Thyroid gland (tissue), 4 donors: Measurements from ENCODE around the gene AMIGO3. TPM values are rescaled to one million over a fixed set of nuclear protein-coding genes. Genes with fewer than 3 reads are reported as not detected.

Source experiments
- DNase-seq, 2 donors: peaks; one replicate each; pipeline ENCODE4 v3.0.0-alpha.2; 2019
- H3K27ac ChIP-seq, 3 donors: fragments of 200-600 bp; sonication (generic); 1 replicate in 2 of 3; 2 replicates in 1 of 3; pipeline ENCODE4 v1.5.1; 2016 to 2019; ENCODE audit warnings: mild to moderate bottlenecking in 1 of 3, moderate library complexity in 1 of 3
- H3K27me3 ChIP-seq: fragments of 200-600 bp; sonication (generic); one replicate; pipeline ENCODE4 v1.5.1; 2019
- H3K36me3 ChIP-seq, 2 donors: fragments of 200-600 bp; sonication (generic); one replicate each; pipeline ENCODE4 v1.5.1; 2016 to 2019
- H3K4me1 ChIP-seq, 2 donors: fragments of 200-600 bp; sonication (generic); one replicate each; pipeline ENCODE4 v1.5.1; 2017 to 2019
- H3K4me3 ChIP-seq, 3 donors: fragments of 200-600 bp; sonication (generic); replicated peaks in 1 of 3; 1 replicate in 2 of 3; 2 replicates in 1 of 3; pipeline ENCODE4 v1.5.1; 2016; ENCODE audit warnings: mild to moderate bottlenecking in 1 of 3
- H3K9me3 ChIP-seq: fragments of 200-600 bp; sonication (generic); one replicate; pipeline ENCODE4 v1.5.1; 2017
- CTCF ChIP-seq, 6 experiments: fragments of 200-600 bp in 3 of 6; fragments of 450-650 bp in 3 of 6; sonication (generic) in 3 of 6; IDR thresholded peaks; one replicate each; pipeline ENCODE4 v1.5.1; 2016 to 2019; ENCODE audit warnings: antibody characterized with exemption in 6 of 6, mild to moderate bottlenecking in 2 of 6, inconsistent platforms in 1 of 6, moderate library complexity in 1 of 6
- POLR2A ChIP-seq, 2 donors: fragments of 450-650 bp; IDR thresholded peaks; one replicate each; pipeline ENCODE4 v1.6.1; 2017; ENCODE audit warnings: antibody characterized with exemption in 2 of 2, mild to moderate bottlenecking in 2 of 2, moderate library complexity in 1 of 2
- WGBS, 2 donors: methylation state at CpG; one replicate each; pipeline ENCODE4 v1.1.5; 2017; 5-methylcytosine and 5-hydroxymethylcytosine counted together
- intact Hi-C: fragments of 100-400 bp; cut with DNase I; formaldehyde crosslinking; loops from one replicate; pipeline ENCODE4 v1.15.1; 2023
- total RNA-seq, 4 donors: library from RNA; depleted of rRNA; stranded (reverse); fragments of >200 nt; gene quantifications; one replicate each; pipeline ENCODE4 v1.2.3, GENCODE V29; 2016

AMIGO3 gene
- total RNA-seq, 4 donors from 2014 or later: 0.40 to 2.8 (median 1.0) TPM

GRCh38 chr3:49747792-49748480 lies 28.5 kb upstream of the AMIGO3 start:
- WGBS, 2 donors: 93% methylated on average over 13 of the region's 13 CpGs
- H3K9me3 ChIP-seq: no peaks in the 10 kb centered on the region
- DNase-seq: no peak
- no peak overlapping the region for H3K27ac ChIP-seq
- TF ChIP-seq POLR2A (IDR thresholded peaks at IDR 0.05): no peak
- TF ChIP-seq CTCF (IDR thresholded peaks at IDR 0.05): no peak
- H3K36me3 ChIP-seq: no peaks in the 10 kb centered on the region
- H3K27me3 ChIP-seq: no peaks in the 10 kb centered on the region
- no peaks in the 10 kb centered on the region for H3K4me1 ChIP-seq
- H3K4me3 ChIP-seq: no peak overlapping the region
- intact Hi-C loops: no loop called here

- intact Hi-C loops: no loop called here
- 88 to 89% methylated on average over 2 of the region's 2 CpGs for WGBS, 2 donors
- TF ChIP-seq CTCF (IDR thresholded peaks at IDR 0.05) (no peak), POLR2A (IDR thresholded peaks at IDR 0.05) (no peak)
- Histone ChIP-seq H3K36me3 (no peaks in the 10 kb centered on the region), H3K4me1 (no peaks in the 10 kb centered on the region), H3K27ac (no peak overlapping the region), H3K4me3 (no peak overlapping the region), H3K9me3 (no peaks in the 10 kb centered on the region), H3K27me3 (no peaks in the 10 kb centered on the region)
- DNase-seq: no peak
Observed at GRCh38 chr3:49745986-49746385, 26.5 kb upstream of the AMIGO3 start.

- TF ChIP-seq POLR2A (IDR thresholded peaks at IDR 0.05) (no peak), CTCF (IDR thresholded peaks at IDR 0.05) (no peak)
- Histone ChIP-seq H3K9me3 (no peaks in the 10 kb centered on the region), H3K4me1 (no peaks in the 10 kb centered on the region), H3K27me3 (no peaks in the 10 kb centered on the region), H3K27ac (no peak overlapping the region), H3K36me3 (peaks cover 14 to 18% of the 10 kb centered on the region in 2 donors), H3K4me3 (no peak overlapping the region)
- DNase-seq: no peak
- intact Hi-C loops: no loop called here
Observed at GRCh38 chr3:49740427-49740826, 20.9 kb upstream of the AMIGO3 start.

- H3K4me1 ChIP-seq: peaks cover 13% of the 10 kb centered on the region in 2 donors
- no peaks in the 10 kb centered on the region for H3K27me3 ChIP-seq
- H3K4me3 ChIP-seq: no peak overlapping the region
- DNase-seq: no peak
- 96 to 97% methylated on average over 11 of the region's 11 CpGs for WGBS, 2 donors
- H3K9me3 ChIP-seq: no peaks in the 10 kb centered on the region
- no peak overlapping the region for H3K27ac ChIP-seq
- no peak for TF ChIP-seq CTCF (IDR thresholded peaks at IDR 0.05)
- TF ChIP-seq POLR2A (IDR thresholded peaks at IDR 0.05): no peak
- H3K36me3 ChIP-seq: peaks cover 14 to 21% of the 10 kb centered on the region in 2 donors
- intact Hi-C loops: no loop called here
Observed at GRCh38 chr3:49738067-49738713, 18.7 kb upstream of the AMIGO3 start.

- 88 to 98% methylated on average over 5 to 6 of the region's 6 CpGs for WGBS, 2 donors
Observed at GRCh38 chr3:49734752-49735151, 15.3 kb upstream of the AMIGO3 start.

More at GRCh38 chr3:49734752-49735151, 15.3 kb upstream of the AMIGO3 start:
- Histone ChIP-seq H3K27ac (peak overlapping the region in 1 of 3 donors; percentile 20), H3K27me3 (no peaks in the 10 kb centered on the region), H3K9me3 (no peaks in the 10 kb centered on the region), H3K4me1 (peaks cover 13% of the 10 kb centered on the region in 2 donors), H3K36me3 (peaks cover 30 to 33% of the 10 kb centered on the region in 2 donors), H3K4me3 (no peak overlapping the region)
- DNase-seq: no peak
- intact Hi-C loops: no loop called here
- TF ChIP-seq CTCF (IDR thresholded peaks at IDR 0.05) (no peak), POLR2A (IDR thresholded peaks at IDR 0.05) (no peak)
